A673 (cell line): ENCODE measurements around the gene SEH1L. TPM values are rescaled to one million over a fixed set of nuclear protein-coding genes. Genes with fewer than 3 reads are reported as not detected.

Source experiments
- BruUV-seq: library from RNA; stranded (reverse); fragments of 400-500 nt; replicated peaks from 2 replicates; lab custom pipeline; 2021; lab: Mats Ljungman, UMichigan
- CTCF ChIA-PET: fragments of 300-600 bp; sonication (Branson Sonifier 250); formaldehyde crosslinking; loops from one replicate; lab custom pipeline; 2022; ENCODE audit warnings: antibody characterized with exemption; lab: Charles Lee
- POLR2A ChIA-PET: fragments of 300-600 bp; sonication (Branson Sonifier 250); formaldehyde crosslinking; loops from one replicate; lab custom pipeline; 2022; ENCODE audit warnings: antibody characterized with exemption; ENCODE audit not compliant: low non-redundant PET; lab: Charles Lee
- DNase-seq: peaks from one replicate; pipeline ENCODE4 v3.0.0-alpha.2; 2015; ENCODE audit warnings: low spot score
- H3K27ac ChIP-seq: fragments of 200-600 bp; sonication (generic); 2 replicates; pipeline ENCODE4 v1.5.1; 2016; ENCODE audit warnings: mixed run types, low read depth, mild to moderate bottlenecking, mixed read lengths, antibody characterized with exemption, low read length; ENCODE audit not compliant: poor library complexity, severe bottlenecking
- H3K27me3 ChIP-seq: fragments of 200-600 bp; sonication (generic); replicated peaks from 2 replicates; pipeline ENCODE4 v1.6.1; 2017; ENCODE audit warnings: mixed run types, low read depth, mild to moderate bottlenecking, mixed read lengths, antibody characterized with exemption, low read length; ENCODE audit not compliant: insufficient read depth, poor library complexity
- H3K36me3 ChIP-seq: fragments of 200-600 bp; sonication (generic); 2 replicates; pipeline ENCODE4 v1.6.1; 2016; ENCODE audit warnings: mixed run types, mild to moderate bottlenecking, mixed read lengths, antibody characterized with exemption, low read length; ENCODE audit not compliant: insufficient read depth, poor library complexity, severe bottlenecking
- H3K4me1 ChIP-seq: fragments of 200-600 bp; sonication (generic); 2 replicates; pipeline ENCODE4 v1.6.1; 2017; ENCODE audit warnings: mixed run types, mild to moderate bottlenecking, mixed read lengths, antibody characterized with exemption, low read length; ENCODE audit not compliant: insufficient read depth, poor library complexity, severe bottlenecking
- H3K4me3 ChIP-seq: fragments of 200-600 bp; sonication (generic); 2 replicates; pipeline ENCODE4 v1.5.1; 2016; ENCODE audit warnings: low read depth, mixed run types, mild to moderate bottlenecking, mixed read lengths, low read length; ENCODE audit not compliant: poor library complexity, severe bottlenecking
- H3K9me3 ChIP-seq: fragments of 200-600 bp; sonication (generic); 2 replicates; pipeline ENCODE4 v1.6.1; 2016; ENCODE audit warnings: mixed run types, low read depth, mild to moderate bottlenecking, mixed read lengths, antibody characterized with exemption, low read length; ENCODE audit not compliant: poor library complexity, severe bottlenecking
- CTCF ChIP-seq: fragments of 300-800, 200-600 bp; sonication (generic); conservative IDR thresholded peaks from 2 replicates; pipeline ENCODE4 v1.5.1; 2017; ENCODE audit warnings: low read depth, mild to moderate bottlenecking, antibody characterized with exemption, low read length, moderate library complexity, mixed read lengths
- EZH2 ChIP-seq: fragments of 200-600 bp; sonication (generic); IDR thresholded peaks from 2 replicates; pipeline ENCODE4 v1.6.1; 2017; ENCODE audit warnings: borderline replicate concordance, low read depth, mild to moderate bottlenecking, mixed read lengths, antibody characterized with exemption, low read length; ENCODE audit not compliant: poor library complexity, severe bottlenecking
- intact Hi-C: fragments of 100-400 bp; cut with micrococcal nuclease; formaldehyde crosslinking; loops from one replicate; pipeline ENCODE4 v1.10.0; 2022; ENCODE audit not compliant: unreplicated experiment
- total RNA-seq: library from RNA; stranded (reverse); gene quantifications from 2 replicates; pipeline ENCODE4 v1.2.3, GENCODE V29; 2021

SEH1L gene
- total RNA-seq, 1 experiment from 2014 or later: 105 TPM

- Histone ChIP-seq H3K4me1 (peaks cover 1% of the 10 kb centered on the region), H3K27me3 (no peaks in the 10 kb centered on the region), H3K27ac (no peak overlapping the region), H3K4me3 (no peak overlapping the region), H3K9me3 (no peaks in the 10 kb centered on the region), H3K36me3 (peaks cover 16% of the 10 kb centered on the region)
- TF ChIP-seq CTCF (no peak), EZH2 (no peak)
- no TSS peak for BruUV-seq
- POLR2A ChIA-PET: no interaction called here
- intact Hi-C loops: no loop called here
- CTCF ChIA-PET: no interaction called here
- DNase-seq: no peak
Measured at GRCh38 chr18:12998332-12999060, 50.7 kb downstream of the SEH1L start.

GRCh38 chr18:13003466-13003896 is 55.7 kb downstream of the SEH1L start:
- Histone ChIP-seq H3K27ac (no peak overlapping the region), H3K27me3 (no peaks in the 10 kb centered on the region), H3K36me3 (peaks cover 21% of the 10 kb centered on the region), H3K4me3 (no peak overlapping the region), H3K4me1 (no peaks in the 10 kb centered on the region), H3K9me3 (no peaks in the 10 kb centered on the region)
- DNase-seq: peak; percentile 54
- intact Hi-C loops: loop anchor here (1.0 to 10.0 kb wide), 2 partner anchors 156 to 631 kb away; no protein-coding TSS in a partner anchor
- ChIA-PET POLR2A (no interaction called here), CTCF (interaction anchor here (0.5 to 0.7 kb wide), 2 partner anchors 21 to 152 kb away, joined by 3 to 4 read pairs; no protein-coding TSS in a partner anchor)
- no TSS peak for BruUV-seq
- peak; percentile 62 for TF ChIP-seq CTCF
- no peak for TF ChIP-seq EZH2

- Histone ChIP-seq H3K4me1 (no peaks in the 10 kb centered on the region), H3K9me3 (no peaks in the 10 kb centered on the region), H3K36me3 (peaks cover 30% of the 10 kb centered on the region), H3K4me3 (no peak overlapping the region), H3K27me3 (no peaks in the 10 kb centered on the region), H3K27ac (no peak overlapping the region)
- TF ChIP-seq CTCF (no peak), EZH2 (no peak)
- intact Hi-C loops: loop anchor here (10.0 kb wide), 1 partner anchor 630 kb away; no protein-coding TSS in a partner anchor
- no peak for DNase-seq
- POLR2A ChIA-PET: no interaction called here
- CTCF ChIA-PET: interaction anchor here (0.5 kb wide), 1 partner anchor 151 kb away, joined by 3 read pairs; no protein-coding TSS in a partner anchor
- BruUV-seq: no TSS peak
Measured at GRCh38 chr18:13004396-13004795, 56.6 kb downstream of the SEH1L start.
